Stimulated activated naive CD8-positive, alpha-beta T cell treated with anti-CD3 and anti-CD28 coated beads, Interleukin-15, amount 100 ng/mL, for 72 hours (primary cell): ENCODE measurements around the gene GARNL3.

Source experiments
- ATAC-seq: fragments of 150-1000 bp; cut with Tn5 transposase; 2 replicates; pipeline ENCODE4 v1.10.0; 2021; ENCODE audit warnings: mild to moderate bottlenecking, moderate library complexity
- DNase-seq, 2 donors: peaks; one replicate each; pipeline ENCODE4 v3.0.0; 2021 to 2022
- H3K27ac Mint-ChIP-seq, 2 donors: one replicate each; pipeline ENCODE4 v1.8.0; 2022; ENCODE audit warnings: mild to moderate bottlenecking in 2 of 2, mixed read lengths in 2 of 2, moderate library complexity in 2 of 2
- H3K27me3 Mint-ChIP-seq: one replicate; pipeline ENCODE4 v1.8.0; 2022; ENCODE audit warnings: mixed read lengths
- H3K4me1 Mint-ChIP-seq: one replicate; pipeline ENCODE4 v1.8.0; 2022; ENCODE audit warnings: mild to moderate bottlenecking, mixed read lengths
- H3K4me3 Mint-ChIP-seq, 2 donors: one replicate each; pipeline ENCODE4 v1.8.0; 2022; ENCODE audit warnings: mild to moderate bottlenecking in 2 of 2, mixed read lengths in 2 of 2, moderate library complexity in 1 of 2
- H3K9me3 Mint-ChIP-seq, 2 donors: one replicate each; pipeline ENCODE4 v1.8.0; 2022; ENCODE audit warnings: mixed read lengths in 2 of 2

GARNL3 gene

DNA sequence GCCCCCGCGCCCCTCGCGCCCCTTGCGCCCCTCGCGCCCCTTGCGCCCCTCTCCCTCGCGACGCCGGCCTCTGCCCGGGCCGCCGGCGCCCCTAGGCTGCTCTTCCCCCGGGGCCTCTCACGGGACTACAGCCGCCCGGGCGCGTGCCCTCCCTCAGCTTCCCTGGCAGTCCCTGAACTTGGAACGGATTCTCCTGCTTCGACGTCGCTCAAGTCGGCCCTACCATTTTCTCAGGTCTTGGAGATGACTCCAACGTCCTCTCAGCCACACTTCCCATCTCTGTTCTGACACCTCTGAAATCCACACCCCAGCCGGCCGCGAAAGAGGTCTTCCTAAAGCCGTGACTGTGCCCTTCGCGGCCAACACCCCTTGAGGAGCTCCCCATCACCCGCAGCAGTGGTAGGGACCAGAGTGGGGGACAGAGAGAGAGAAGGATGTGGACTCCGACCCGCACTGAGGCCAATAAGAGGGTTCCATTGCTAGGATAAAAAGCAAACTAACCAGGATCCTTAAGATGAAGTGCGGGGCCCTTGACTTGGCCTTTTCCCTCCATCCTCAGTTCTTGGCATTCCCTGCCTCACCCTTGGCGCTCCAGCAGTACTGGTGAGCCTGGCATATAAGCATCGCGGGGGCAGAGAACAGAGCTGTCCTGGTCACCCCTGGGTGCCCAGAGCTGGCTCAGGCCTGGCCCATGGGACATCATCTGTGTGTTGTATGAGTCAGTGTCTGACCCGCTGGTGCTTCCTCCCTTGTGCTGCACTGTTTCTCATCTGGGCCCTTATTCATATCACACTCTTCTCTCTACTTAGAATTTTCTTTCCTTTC lies 38.6 kb upstream of the GARNL3 start:
- Mint-ChIP-seq H3K27ac (peak overlapping the region; percentile 71 to 72), H3K4me3 (peak overlapping the region; percentile 80 to 81), H3K4me1 (peaks cover 32% of the 10 kb centered on the region), H3K27me3 (peaks cover 31% of the 10 kb centered on the region), H3K9me3 (no peaks in the 10 kb centered on the region)
- no peak for DNase-seq
- ATAC-seq = no peak

DNA sequence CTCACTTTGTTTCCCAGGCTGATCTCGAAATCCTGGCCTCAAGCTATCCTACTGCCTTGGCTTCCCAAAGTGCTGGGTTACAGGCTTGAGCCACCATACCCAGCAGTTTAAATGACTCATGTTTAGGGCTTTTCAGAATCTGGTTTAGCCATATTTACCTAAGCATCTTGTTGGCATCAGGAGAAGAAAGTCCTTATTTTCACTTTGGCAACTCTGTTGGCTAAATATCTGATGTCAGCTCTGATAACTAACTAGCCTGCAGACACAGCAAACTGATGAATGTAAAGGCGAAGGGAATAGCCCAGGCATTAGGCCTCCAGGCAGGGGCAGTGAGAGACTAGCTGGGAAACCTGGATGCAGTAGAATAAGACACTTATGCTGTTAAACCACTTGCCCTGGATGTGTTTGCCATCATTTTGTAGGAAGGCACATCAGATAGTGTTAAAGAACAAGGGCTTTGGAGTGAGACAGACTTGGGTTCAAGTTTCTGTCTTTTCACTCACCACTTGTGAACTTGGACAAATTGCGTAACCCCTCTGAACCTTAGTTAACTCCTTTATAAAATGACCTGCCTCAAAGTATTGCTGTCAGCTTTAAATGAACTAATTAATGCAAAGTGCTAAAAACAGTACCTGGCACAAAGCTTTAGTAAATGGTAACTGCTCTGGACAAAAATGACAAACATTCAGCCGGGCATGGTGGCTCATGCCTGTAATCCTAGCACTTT lies 34.7 kb upstream of the GARNL3 start:
- DNase-seq (no peak), ATAC-seq (no peak)
- Mint-ChIP-seq H3K9me3 (no peaks in the 10 kb centered on the region), H3K27ac (no peak overlapping the region), H3K4me3 (no peak overlapping the region), H3K4me1 (peaks cover 13% of the 10 kb centered on the region), H3K27me3 (peaks cover 48% of the 10 kb centered on the region)

DNA sequence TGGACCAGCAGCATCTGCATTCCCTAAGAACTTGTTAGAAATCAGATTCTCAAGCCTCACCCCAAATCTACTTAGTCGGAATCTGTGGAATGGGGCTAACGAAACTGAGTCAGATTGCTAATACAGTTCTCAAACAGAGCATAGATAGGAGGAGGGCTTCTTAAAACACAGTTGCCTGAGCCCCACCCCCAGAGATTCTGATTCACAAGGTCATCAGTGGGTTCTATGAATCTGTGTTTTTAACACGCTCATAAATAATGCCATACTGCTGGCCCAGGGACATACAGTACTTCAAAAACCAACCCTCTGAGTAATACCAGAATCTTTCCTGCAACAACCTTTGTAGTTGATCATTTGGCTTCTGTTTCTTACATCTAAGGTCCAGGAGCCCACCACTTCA lies 32.9 kb upstream of the GARNL3 start:
- H3K4me3 Mint-ChIP-seq = no peak overlapping the region
- no peaks in the 10 kb centered on the region for H3K9me3 Mint-ChIP-seq
- peaks cover 51% of the 10 kb centered on the region for H3K27me3 Mint-ChIP-seq
- DNase-seq (no peak), ATAC-seq (no peak)
- H3K27ac Mint-ChIP-seq = no peak overlapping the region
- H3K4me1 Mint-ChIP-seq = peaks cover 1% of the 10 kb centered on the region

DNA sequence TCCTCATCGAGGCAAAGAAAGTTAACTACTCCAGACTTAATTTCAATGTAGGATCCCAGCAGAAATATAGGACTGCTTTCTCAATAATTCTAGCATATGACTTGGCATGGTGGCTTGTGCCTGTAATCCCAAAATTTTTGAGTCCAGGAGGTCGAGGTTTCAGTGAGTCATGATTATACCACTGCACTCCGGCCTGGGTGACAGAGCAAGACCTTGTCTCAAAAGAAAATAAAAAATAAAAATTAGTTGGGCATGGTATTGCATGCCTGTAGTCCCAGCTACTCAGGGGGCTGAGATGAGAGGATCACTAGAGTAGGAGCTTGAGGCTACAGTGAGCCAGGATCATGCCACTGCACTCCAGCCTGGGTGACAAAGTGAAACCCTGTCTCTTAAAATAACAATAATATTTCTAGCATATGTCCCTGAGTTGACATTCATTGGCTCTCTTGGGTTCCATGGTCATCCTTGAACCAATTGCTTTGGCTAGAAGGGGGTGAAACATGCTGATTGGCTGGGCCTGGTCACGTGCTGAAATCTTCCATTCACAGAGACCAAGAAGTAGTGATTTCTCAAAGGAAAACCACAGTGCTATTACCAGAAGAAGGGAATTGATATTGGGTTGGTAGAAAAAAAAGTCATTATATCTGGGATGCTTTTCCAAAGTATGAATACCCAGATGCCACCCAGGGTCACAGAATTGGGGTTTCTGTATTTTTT lies 31.6 kb upstream of the GARNL3 start:
- ATAC-seq (no peak), DNase-seq (no peak)
- Mint-ChIP-seq H3K4me3 (no peak overlapping the region), H3K27me3 (peaks cover 54% of the 10 kb centered on the region), H3K27ac (no peak overlapping the region), H3K4me1 (no peaks in the 10 kb centered on the region), H3K9me3 (no peaks in the 10 kb centered on the region)

DNA sequence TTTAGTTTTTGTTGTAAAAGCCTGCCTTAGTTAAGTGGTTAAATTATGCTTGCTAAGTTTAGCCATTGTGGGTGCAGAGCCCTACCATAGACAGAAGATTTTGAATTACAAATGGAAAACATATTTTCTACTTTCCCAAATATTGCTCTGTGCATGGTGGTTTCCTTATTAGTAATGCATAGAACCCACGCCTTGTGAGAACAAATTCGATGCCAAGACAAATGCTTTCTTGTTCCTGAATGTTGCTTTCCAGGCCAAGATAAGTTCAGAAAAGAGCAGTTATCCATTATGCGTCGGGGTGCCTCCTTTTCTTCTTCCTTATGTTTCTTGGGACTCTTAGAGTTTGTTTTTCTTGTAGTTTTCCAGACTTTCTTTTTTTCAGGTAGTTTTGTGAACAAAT lies 31.0 kb upstream of the GARNL3 start:
- Mint-ChIP-seq H3K9me3 (no peaks in the 10 kb centered on the region), H3K27ac (no peak overlapping the region), H3K4me1 (no peaks in the 10 kb centered on the region), H3K4me3 (no peak overlapping the region), H3K27me3 (peaks cover 52% of the 10 kb centered on the region)
- no peak for ATAC-seq
- no peak for DNase-seq

DNA sequence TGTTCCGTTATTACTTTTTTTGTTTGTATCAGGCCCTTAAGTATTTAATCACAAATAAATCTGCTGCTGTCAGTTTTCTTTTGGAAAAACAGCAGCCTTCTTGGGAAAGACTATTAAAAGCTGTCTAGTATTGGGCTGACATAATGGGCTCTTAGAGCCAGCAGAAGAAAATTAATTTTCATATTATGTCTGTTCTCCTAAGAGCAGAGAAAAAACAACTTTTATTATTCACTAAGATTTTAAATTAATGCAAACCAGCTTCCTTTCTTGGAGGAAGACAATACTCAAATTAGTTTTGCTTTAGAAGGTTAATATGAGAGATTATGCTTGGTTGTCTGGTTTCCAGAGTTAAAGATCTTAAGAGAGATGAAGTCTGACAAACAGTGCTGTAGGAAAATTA lies 30.6 kb upstream of the GARNL3 start:
- no peaks in the 10 kb centered on the region for H3K4me1 Mint-ChIP-seq

DNA sequence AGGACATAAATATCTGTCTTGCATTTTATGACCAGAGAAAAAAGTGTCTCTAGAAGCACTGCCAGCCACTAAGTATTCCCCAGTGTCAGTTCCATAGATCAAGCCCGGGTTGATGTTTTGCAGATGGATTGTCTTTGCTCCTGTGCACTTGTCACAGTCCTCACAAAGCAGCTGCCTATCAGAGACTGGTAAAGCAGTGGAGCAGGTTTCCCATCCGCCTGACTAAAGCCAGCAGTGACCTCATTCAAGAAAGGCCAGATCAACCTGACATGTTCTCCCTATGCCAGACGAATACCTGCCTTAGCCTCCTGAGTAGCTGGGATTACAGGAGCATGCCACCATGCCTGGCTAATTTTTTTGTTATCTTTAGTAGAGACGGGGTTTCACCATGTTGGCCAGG lies 26.8 kb upstream of the GARNL3 start:
- Mint-ChIP-seq H3K4me3 (no peak overlapping the region), H3K4me1 (no peaks in the 10 kb centered on the region), H3K9me3 (no peaks in the 10 kb centered on the region), H3K27me3 (peaks cover 39% of the 10 kb centered on the region), H3K27ac (no peak overlapping the region)
- no peak for DNase-seq
- ATAC-seq = no peak

More for the DNA sequence above, 30.6 kb upstream of the GARNL3 start:
- peaks cover 52% of the 10 kb centered on the region for H3K27me3 Mint-ChIP-seq
- no peak overlapping the region for H3K27ac Mint-ChIP-seq
- H3K9me3 Mint-ChIP-seq = no peaks in the 10 kb centered on the region
- no peak overlapping the region for H3K4me3 Mint-ChIP-seq
- DNase-seq (no peak), ATAC-seq (no peak)

DNA sequence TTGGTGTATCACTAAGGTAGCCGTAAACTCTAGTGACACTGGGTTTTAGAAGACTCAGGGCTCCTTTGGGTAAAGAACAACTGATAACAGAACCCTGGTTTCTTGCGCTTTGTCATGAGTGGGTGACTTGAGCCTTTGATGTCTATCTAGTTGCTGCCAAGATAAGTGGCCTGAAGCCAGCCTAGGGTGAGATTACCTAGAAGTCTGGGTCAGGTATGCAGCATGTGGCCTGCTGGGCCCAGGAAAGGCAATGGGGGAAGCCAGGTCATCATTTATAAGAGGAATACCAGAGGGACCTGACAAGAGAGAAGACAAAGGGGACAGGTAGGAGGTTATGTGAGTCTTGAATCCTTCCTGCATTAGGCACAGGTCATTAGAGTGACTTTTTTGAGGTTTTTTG lies 23.2 kb upstream of the GARNL3 start:
- ATAC-seq = no peak
- peaks cover 19% of the 10 kb centered on the region for H3K27me3 Mint-ChIP-seq
- no peak overlapping the region for H3K27ac Mint-ChIP-seq
- DNase-seq = no peak
- no peaks in the 10 kb centered on the region for H3K9me3 Mint-ChIP-seq
- H3K4me1 Mint-ChIP-seq = no peaks in the 10 kb centered on the region
- H3K4me3 Mint-ChIP-seq = no peak overlapping the region

DNA sequence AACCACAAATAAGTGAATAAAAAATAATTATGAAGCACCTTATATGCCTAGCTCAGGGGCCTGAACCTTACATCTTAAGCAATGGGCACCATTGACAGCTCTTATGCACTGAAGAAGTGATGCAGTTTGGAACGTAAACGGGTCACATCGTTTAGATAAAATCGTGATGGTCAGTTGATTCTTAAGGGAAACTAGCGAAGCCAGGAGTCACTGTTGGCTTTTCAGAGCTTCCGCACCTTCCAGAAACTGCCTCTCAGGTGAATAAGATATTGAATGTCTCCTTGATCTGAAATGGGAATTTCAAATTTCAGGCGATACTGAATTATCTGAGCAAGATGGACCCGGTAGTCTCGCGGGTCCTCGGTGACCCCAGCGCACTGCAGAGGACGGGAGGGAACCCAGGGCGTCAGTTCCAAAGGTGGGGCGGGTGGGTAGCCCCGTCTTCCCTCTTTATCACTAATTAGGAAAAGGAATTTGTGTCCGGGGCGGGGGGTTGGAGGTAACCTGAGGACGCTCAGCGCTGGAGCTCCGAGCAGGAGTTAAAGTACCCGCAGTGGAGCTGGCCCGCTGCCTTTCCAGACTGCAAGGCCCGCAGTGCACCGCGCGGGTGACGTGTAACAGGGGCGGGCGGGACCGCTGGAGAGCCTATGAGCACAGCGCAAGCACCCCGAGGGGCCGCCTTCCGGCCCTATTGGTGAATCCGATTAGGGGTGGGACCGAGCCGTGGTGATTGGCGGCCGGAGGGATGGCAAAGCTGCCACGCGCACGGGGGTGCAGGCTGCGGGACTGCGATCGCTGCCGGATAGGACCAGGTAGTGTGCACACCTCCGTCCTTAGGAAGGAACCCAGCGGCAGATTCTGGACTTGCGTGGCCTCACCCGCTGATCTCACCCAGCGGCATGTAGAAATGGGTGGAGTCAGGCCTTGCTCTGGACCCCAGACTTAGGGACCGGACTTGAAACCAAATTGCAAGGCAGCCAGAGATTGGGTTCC lies 19.7 kb upstream of the GARNL3 start:
- Mint-ChIP-seq H3K4me1 (no peaks in the 10 kb centered on the region), H3K27me3 (no peaks in the 10 kb centered on the region), H3K27ac (peak overlapping the region; percentile 2 to 34)

DNA sequence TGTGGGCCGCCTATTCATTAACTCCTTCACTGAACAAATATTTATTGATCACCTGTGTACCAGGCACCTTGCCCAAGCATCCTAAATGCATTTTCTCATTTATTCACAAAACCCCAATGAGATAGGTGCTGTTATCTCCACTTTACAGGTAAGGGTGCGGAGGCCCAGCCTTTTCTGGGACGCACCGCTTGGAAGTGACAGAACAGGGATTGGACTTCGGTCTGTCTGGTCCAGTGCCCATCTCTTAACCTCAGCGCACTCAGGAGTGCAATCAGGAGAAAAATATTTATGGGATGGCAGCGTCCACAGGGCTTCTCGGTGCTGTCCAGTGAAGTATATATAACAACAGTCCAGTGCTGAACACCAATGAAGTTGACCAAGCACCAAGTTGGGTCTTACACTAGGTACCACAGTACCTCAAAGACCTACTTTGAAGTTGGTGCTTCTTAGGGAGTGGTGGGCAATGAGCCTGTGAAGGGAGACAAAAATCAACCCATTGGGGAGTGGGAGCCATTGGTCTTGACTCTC lies 18.9 kb upstream of the GARNL3 start:
- Mint-ChIP-seq H3K27me3 (no peaks in the 10 kb centered on the region), H3K9me3 (no peaks in the 10 kb centered on the region), H3K4me1 (no peaks in the 10 kb centered on the region), H3K4me3 (peak overlapping the region; percentile 85 to 90), H3K27ac (no peak overlapping the region)
- ATAC-seq (no peak), DNase-seq (no peak)

More for the DNA sequence above, 19.7 kb upstream of the GARNL3 start:
- H3K4me3 Mint-ChIP-seq = peak overlapping the region; percentile 85 to 90
- ATAC-seq (peak; percentile 100), DNase-seq (peak; percentile 92 to 95)
- no peaks in the 10 kb centered on the region for H3K9me3 Mint-ChIP-seq

DNA sequence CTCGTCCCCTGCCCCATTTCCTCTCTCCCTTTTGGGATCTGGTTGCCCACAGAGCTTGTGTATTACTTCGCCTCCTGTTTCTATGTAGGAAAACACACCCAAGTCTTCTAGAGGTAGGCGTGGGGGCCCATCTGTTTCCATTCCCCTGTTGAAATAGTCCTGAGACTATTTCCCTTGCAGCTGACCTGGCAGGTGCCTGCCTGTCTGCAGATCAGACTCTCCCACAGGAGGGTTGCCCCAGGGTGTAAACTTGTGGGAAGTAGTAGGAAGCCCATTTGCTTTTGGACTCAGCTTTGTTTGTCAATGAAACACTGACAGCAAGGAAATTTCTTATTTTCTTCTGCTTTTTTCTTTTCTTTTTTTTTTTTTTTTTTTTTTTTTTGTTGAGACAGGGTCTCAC lies 16.3 kb upstream of the GARNL3 start:
- no peak overlapping the region for H3K4me3 Mint-ChIP-seq
- H3K4me1 Mint-ChIP-seq = no peaks in the 10 kb centered on the region
- H3K27ac Mint-ChIP-seq = no peak overlapping the region
- peaks cover 12% of the 10 kb centered on the region for H3K27me3 Mint-ChIP-seq
- no peak for ATAC-seq
- no peaks in the 10 kb centered on the region for H3K9me3 Mint-ChIP-seq
- DNase-seq = no peak

DNA sequence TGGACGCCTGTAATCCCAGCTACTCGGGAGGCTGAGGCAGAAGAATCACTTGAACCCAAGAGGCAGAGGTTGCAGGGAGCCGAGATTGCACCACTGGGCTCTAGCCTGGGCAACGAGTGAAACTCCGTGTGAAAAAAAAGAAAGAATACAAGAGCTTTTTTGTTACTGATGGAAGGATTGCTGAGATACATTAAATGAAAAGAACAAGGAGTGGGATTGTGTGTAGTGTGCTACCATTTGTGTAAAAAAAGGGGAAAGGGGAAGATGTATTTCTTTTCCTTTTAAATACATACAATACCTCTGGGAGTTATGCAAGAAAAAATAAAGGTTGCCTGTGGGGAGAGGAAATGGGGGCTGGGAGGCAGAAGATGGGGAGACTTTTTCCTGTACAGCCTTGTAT lies 14.7 kb upstream of the GARNL3 start:
- H3K4me3 Mint-ChIP-seq = no peak overlapping the region
- DNase-seq (no peak), ATAC-seq (no peak)
- peaks cover 29% of the 10 kb centered on the region for H3K27me3 Mint-ChIP-seq
- H3K27ac Mint-ChIP-seq = no peak overlapping the region
- H3K9me3 Mint-ChIP-seq = no peaks in the 10 kb centered on the region
- H3K4me1 Mint-ChIP-seq = no peaks in the 10 kb centered on the region

DNA sequence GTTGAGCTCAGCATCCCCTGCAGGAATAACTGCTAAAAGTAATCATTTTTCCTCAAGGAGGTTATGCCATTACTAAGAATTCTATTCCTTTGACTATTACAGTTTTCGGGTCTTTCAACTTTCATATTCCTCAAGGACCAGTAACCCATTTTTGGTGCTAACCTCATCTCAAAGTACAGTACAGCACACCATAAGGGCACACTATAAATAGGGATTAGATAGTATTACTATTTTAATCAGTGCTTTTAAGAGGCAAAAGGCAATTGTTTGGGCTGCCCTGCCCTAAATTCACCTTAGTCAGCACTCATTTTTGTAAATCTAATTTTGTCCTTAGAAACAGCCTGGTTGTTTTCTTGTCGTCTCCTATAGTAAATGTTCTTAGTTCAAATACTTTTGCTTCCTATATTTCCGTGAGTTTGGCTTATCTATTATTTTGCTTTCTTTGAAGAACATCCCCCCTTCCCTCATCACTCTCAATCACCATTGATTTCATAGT lies 13.6 kb upstream of the GARNL3 start:
- H3K27me3 Mint-ChIP-seq = peaks cover 31% of the 10 kb centered on the region
- H3K4me3 Mint-ChIP-seq = no peak overlapping the region
- H3K4me1 Mint-ChIP-seq = no peaks in the 10 kb centered on the region
- H3K9me3 Mint-ChIP-seq = no peaks in the 10 kb centered on the region
- DNase-seq = no peak
- H3K27ac Mint-ChIP-seq = no peak overlapping the region
- no peak for ATAC-seq

DNA sequence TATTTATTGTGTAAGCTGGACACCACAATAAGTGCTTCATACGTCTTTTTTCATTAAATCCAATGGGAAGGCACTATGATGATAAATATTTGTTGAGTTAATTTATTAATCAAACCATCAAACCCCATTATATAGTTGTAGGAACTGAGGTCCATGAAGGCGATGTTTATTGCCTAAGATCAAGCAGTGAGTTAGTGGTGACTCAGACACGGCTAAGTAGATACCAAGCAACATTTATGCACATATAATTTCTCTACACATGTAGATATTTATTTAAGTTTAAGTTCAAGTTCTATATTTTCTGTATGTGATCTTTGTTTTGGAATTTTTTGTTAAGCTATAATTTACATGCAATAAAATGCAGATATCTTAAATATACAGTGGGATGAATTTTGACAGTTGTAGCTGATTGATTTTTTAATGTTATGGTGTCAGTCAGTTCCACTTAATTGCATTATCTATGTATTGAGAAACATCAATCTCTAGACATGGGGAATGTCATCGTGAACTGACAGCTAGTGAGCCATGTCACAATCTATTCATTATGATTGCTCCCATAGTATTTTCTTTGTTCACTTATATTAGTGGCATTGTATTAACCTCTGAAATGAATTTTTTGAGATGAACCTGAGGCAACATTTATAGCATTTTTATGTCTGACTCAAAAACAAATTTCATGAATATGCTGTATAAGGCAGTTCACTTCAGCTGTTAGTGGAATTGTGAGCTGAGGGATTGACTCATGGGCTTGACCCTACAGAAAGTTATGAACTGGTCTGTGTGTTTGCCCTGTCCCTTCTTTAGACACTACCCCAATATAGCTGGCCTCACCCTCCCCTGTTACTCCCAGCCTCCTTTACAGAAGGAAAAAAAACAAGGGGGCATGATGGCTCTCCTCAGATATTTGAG lies 11.9 kb upstream of the GARNL3 start:
- no peak for DNase-seq
- Mint-ChIP-seq H3K4me1 (no peaks in the 10 kb centered on the region), H3K27me3 (peaks cover 31% of the 10 kb centered on the region), H3K27ac (no peak overlapping the region), H3K4me3 (no peak overlapping the region), H3K9me3 (no peaks in the 10 kb centered on the region)
- ATAC-seq = no peak
